Suprapubic skin (tissue), 4 donors: ENCODE data around the gene ST3GAL4. TPM values are rescaled to one million over a fixed set of nuclear protein-coding genes. Genes with fewer than 3 reads are reported as not detected.

ENCODE experiments used
- DNase-seq, 2 donors: peaks; one replicate each; pipeline ENCODE4 v3.0.0-alpha.2; 2019; ENCODE audit warnings: low spot score in 2 of 2
- H3K27ac ChIP-seq: fragments of 200-600 bp; sonication (generic); one replicate; pipeline ENCODE4 v1.5.1; 2019
- H3K27me3 ChIP-seq: fragments of 200-600 bp; sonication (generic); one replicate; pipeline ENCODE4 v1.5.1; 2019
- H3K36me3 ChIP-seq: fragments of 200-600 bp; sonication (generic); one replicate; pipeline ENCODE4 v1.5.1; 2019
- H3K4me1 ChIP-seq: fragments of 200-600 bp; sonication (generic); one replicate; pipeline ENCODE4 v1.5.1; 2019
- H3K4me3 ChIP-seq: fragments of 200-600 bp; sonication (generic); one replicate; pipeline ENCODE4 v1.5.1; 2019; ENCODE audit warnings: mild to moderate bottlenecking
- H3K9me3 ChIP-seq: fragments of 200-600 bp; sonication (generic); one replicate; pipeline ENCODE4 v1.5.1; 2019
- EP300 ChIP-seq: sonication (generic); formaldehyde crosslinking; IDR thresholded peaks from one replicate; pipeline ENCODE4 v1.6.1; 2017; ENCODE audit warnings: antibody characterized with exemption
- POLR2A ChIP-seq, 2 donors: fragments of 450-650 bp; IDR thresholded peaks; one replicate each; pipeline ENCODE4 v1.6.1; 2017; ENCODE audit warnings: antibody characterized with exemption in 2 of 2, mild to moderate bottlenecking in 2 of 2, moderate library complexity in 2 of 2
- POLR2AphosphoS5 ChIP-seq, 3 donors: sonication (generic); formaldehyde crosslinking; IDR thresholded peaks; one replicate each; pipeline ENCODE4 v1.6.1; 2017; ENCODE audit warnings: antibody characterized with exemption in 3 of 3
- WGBS: methylation state at CpG from one replicate; pipeline ENCODE4 v1.1.5; 2018; 5-methylcytosine and 5-hydroxymethylcytosine counted together
- total RNA-seq, 4 donors: library from RNA; depleted of rRNA; stranded (reverse); fragments of >200 nt; gene quantifications; one replicate each; pipeline ENCODE4 v1.1.0, GENCODE V29; 2016
- TF ChIP-seq, protein P1 (sequence below), 2 donors: fragments of 200-600 bp in 1 of 2; fragments of 450-650 bp in 1 of 2; sonication (generic) in 1 of 2; IDR thresholded peaks; one replicate each; pipeline ENCODE4 v1.5.1; 2016 to 2019; ENCODE audit warnings: antibody characterized with exemption in 2 of 2, mild to moderate bottlenecking in 1 of 2, moderate library complexity in 1 of 2

ST3GAL4 gene
- total RNA-seq, 4 donors from 2014 or later: 23.6 to 30.9 (median 26.9) TPM

DNA sequence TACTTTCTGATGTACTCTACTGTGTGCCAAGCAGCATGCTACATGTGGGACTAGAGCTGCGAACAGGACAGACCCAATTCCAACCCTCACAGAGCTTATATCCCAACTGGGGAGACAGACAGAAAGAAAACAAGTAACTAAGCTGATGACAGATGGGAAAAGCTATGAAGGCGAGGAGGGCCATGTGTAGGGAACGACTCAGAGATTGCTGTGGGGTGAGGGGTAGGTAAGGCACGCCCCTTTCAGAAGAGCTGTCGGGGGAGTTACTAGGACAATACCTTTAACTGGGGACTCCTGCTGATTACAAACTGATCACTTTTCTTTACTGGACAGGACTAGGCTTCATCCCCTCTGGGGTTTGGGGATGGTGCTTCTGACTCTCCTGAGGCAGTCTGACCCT is 48.9 kb downstream of the ST3GAL4 start:
- peaks cover 16% of the 10 kb centered on the region for H3K36me3 ChIP-seq
- no peak overlapping the region for H3K4me3 ChIP-seq
- H3K27me3 ChIP-seq: no peaks in the 10 kb centered on the region
- TF ChIP-seq POLR2AphosphoS5 (IDR thresholded peaks at IDR 0.05) (no peak), POLR2A (IDR thresholded peaks at IDR 0.05) (no peak), EP300 (no peak)
- TF ChIP-seq, protein P1, sequence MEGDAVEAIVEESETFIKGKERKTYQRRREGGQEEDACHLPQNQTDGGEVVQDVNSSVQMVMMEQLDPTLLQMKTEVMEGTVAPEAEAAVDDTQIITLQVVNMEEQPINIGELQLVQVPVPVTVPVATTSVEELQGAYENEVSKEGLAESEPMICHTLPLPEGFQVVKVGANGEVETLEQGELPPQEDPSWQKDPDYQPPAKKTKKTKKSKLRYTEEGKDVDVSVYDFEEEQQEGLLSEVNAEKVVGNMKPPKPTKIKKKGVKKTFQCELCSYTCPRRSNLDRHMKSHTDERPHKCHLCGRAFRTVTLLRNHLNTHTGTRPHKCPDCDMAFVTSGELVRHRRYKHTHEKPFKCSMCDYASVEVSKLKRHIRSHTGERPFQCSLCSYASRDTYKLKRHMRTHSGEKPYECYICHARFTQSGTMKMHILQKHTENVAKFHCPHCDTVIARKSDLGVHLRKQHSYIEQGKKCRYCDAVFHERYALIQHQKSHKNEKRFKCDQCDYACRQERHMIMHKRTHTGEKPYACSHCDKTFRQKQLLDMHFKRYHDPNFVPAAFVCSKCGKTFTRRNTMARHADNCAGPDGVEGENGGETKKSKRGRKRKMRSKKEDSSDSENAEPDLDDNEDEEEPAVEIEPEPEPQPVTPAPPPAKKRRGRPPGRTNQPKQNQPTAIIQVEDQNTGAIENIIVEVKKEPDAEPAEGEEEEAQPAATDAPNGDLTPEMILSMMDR (IDR thresholded peaks at IDR 0.05): no peak
- 86% methylated on average over 5 of the region's 5 CpGs for WGBS
- DNase-seq: no peak
- peaks cover 49% of the 10 kb centered on the region for H3K4me1 ChIP-seq
- no peak overlapping the region for H3K27ac ChIP-seq
- no peaks in the 10 kb centered on the region for H3K9me3 ChIP-seq

DNA sequence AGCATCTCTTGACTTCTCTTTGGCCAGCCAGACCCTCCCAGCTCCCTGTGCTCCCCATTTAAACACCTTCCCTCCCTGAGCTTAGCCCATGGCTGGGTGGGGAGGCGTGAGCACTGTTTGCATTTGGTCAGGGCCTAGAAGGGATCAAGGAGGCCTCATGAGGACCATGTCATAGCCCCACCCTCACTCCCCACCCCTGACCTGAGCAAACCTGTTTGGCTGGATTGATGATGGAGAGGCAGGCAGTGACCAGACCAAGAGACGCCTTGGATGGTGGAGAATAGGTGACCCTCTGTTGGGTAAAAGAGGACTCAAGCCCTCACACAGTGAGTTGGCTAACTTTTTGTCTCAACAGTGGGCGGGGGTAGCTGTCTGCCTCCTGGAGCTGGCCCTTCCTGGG is 49.9 kb downstream of the ST3GAL4 start:
- Histone ChIP-seq H3K27me3 (no peaks in the 10 kb centered on the region), H3K4me3 (no peak overlapping the region), H3K9me3 (no peaks in the 10 kb centered on the region), H3K27ac (no peak overlapping the region), H3K36me3 (peaks cover 18% of the 10 kb centered on the region), H3K4me1 (peaks cover 59% of the 10 kb centered on the region)
- DNase-seq: no peak
- TF ChIP-seq POLR2AphosphoS5 (IDR thresholded peaks at IDR 0.05) (no peak), POLR2A (IDR thresholded peaks at IDR 0.05) (no peak), EP300 (no peak)
- TF ChIP-seq, protein P1 (IDR thresholded peaks at IDR 0.05): no peak
- 93% methylated on average over 3 of the region's 3 CpGs for WGBS

DNA sequence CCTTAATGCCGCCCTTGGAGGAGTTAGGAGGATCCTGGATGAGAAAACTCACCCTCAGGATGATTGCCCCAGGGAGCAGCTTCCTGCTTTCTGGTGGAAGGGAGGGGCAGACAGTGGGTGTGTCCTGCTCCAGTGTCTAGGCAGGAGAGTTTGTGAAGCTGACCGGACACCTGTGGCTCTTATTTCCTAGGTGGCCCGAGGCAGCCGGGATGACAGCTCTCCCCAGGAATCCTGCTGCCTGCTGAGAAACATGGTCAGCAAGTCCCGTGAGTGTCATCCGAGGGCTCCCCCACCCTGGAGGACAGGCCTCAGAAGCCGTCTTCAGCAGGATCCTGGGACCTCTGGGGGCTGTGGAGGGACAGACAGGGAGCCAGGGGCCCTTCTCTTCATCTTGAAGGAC is 50.4 kb downstream of the ST3GAL4 start:
- no peaks in the 10 kb centered on the region for H3K27me3 ChIP-seq
- no CpG with 5 or more reads among the region's 7 CpGs for WGBS
- peaks cover 64% of the 10 kb centered on the region for H3K4me1 ChIP-seq
- no peak overlapping the region for H3K4me3 ChIP-seq
- DNase-seq: peak in 1 of 2 donors; percentile 59
- H3K36me3 ChIP-seq: peaks cover 18% of the 10 kb centered on the region
- TF ChIP-seq POLR2A (IDR thresholded peaks at IDR 0.05) (no peak), EP300 (no peak), POLR2AphosphoS5 (IDR thresholded peaks at IDR 0.05) (no peak)
- TF ChIP-seq, protein P1 (IDR thresholded peaks at IDR 0.05): no peak
- peak overlapping the region; percentile 48 for H3K27ac ChIP-seq
- no peaks in the 10 kb centered on the region for H3K9me3 ChIP-seq

DNA sequence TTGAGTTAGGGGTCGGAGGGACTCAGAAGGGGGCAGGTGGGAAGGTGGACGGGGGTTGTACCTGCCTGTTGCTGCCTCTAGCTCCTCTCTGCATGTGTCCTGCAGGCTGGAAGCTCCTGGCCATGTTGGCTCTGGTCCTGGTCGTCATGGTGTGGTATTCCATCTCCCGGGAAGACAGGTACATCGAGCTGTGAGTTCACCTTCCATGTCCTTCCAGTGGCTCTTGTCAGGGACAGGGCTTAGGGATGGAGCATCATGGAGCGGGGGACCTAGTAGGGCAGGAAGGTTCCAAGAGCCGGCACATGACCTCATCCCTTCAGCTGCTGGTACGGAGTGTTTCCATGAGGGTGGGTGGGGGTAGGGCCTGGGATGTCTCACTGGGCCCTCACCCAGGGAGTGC is 50.9 kb downstream of the ST3GAL4 start:
- DNase-seq: no peak
- Histone ChIP-seq H3K4me3 (no peak overlapping the region), H3K27me3 (no peaks in the 10 kb centered on the region), H3K27ac (peak overlapping the region; percentile 48), H3K4me1 (peaks cover 69% of the 10 kb centered on the region), H3K9me3 (no peaks in the 10 kb centered on the region), H3K36me3 (peaks cover 18% of the 10 kb centered on the region)
- no CpG with 5 or more reads among the region's 8 CpGs for WGBS
- TF ChIP-seq POLR2A (IDR thresholded peaks at IDR 0.05) (no peak), EP300 (no peak), POLR2AphosphoS5 (IDR thresholded peaks at IDR 0.05) (no peak)
- TF ChIP-seq, protein P1 (IDR thresholded peaks at IDR 0.05): no peak

DNA sequence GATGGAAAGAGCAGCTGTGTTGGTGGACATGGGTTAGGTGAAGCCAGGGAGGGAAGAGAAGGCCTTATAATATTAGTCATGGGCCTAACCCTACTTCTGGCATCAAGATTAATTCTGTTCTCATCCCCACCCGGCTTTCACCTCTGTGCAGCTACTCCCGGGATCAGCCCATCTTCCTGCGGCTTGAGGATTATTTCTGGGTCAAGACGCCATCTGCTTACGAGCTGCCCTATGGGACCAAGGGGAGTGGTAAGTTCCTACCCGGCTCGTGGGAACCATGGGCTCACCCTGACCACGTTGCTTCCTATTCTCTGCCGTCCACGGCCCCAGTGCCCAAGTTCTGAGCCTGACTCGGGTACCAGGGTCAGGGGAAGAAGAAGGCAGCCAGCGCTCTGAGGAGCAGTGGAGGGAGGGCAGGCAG is 51.6 kb downstream of the ST3GAL4 start:
- Histone ChIP-seq H3K9me3 (no peaks in the 10 kb centered on the region), H3K27me3 (no peaks in the 10 kb centered on the region), H3K36me3 (peaks cover 18% of the 10 kb centered on the region), H3K4me1 (peaks cover 76% of the 10 kb centered on the region), H3K4me3 (no peak overlapping the region), H3K27ac (no peak overlapping the region)
- no peak for DNase-seq
- TF ChIP-seq EP300: no peak
- TF ChIP-seq, protein P1 (IDR thresholded peaks at IDR 0.05): no peak
- TF ChIP-seq POLR2A (IDR thresholded peaks at IDR 0.05): no peak
- TF ChIP-seq POLR2AphosphoS5 (IDR thresholded peaks at IDR 0.05): no peak
- 90% methylated on average over 9 of the region's 12 CpGs for WGBS
